Ammon's horn (tissue), 1 donor: ENCODE data around the gene CCNB1IP1.
"Not testable (repeated sequence)": the region's sequence is repeated elsewhere in the genome, so short reads cannot be mapped to it uniquely, and the experiment has no call there.

Experiments used
- DNase-seq: peaks from one replicate; pipeline ENCODE4 v3.0.0-alpha.2; 2016; ENCODE audit warnings: low spot score

The CCNB1IP1 gene, protein sequence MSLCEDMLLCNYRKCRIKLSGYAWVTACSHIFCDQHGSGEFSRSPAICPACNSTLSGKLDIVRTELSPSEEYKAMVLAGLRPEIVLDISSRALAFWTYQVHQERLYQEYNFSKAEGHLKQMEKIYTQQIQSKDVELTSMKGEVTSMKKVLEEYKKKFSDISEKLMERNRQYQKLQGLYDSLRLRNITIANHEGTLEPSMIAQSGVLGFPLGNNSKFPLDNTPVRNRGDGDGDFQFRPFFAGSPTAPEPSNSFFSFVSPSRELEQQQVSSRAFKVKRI

DNA sequence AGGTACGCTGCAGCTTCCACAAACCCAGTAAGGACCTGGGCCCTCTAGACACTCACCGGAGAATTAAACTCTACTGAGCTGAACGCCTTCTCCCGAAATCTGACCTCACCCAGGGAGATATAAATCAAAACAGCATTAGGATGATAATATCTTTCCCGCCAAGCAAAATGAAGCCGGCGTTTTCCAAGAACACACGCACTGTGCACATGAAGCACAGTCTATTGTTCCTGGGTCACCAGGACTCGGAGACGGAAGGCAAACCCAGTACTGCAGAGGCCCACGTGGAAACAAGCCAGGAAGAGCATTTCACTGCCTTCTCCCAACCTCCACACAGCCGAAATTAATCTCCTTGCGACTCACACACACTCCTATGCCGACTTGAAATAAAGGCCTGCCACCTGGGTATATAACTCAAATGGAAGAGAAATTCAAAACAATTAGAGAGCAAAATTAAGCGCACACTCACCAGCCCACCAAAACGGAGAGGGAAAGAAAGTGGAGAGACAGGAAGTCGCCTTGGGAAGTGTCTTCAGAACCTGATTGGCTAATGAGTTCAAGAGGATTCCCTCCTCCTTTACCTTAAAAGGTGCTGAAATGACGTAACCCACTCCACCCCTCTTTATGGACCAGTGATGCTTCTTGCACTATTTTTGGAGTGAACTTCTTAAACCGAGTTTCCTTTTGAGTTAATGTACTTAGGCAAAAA lies at the start of gene CCNB1IP1:
CCNB1IP1 (minus strand) TSS at position 492 of the 706 bp plus-strand sequence. CDS start 16,756 bp downstream, outside the sequence.
- peak; percentile 92 for DNase-seq

DNA sequence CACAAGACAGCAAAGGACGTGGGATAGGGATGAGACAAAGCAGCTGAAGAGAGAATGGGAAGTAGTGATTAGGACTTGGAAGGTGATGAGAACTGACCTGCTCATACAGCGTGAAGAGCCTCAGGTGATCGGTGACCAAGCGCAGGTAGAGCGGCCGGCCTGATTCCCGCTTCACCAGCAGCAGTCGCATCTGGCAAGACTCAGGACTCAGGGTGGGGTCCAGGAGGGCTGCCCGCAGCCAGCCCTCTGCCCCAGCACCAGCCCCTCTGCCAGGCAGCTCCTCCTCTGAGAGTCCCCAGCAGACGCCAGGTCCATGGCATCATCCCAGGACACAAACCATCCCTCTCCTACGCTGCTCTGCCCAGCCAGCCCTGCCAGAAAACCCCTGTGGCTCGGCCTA lies 49.4 kb upstream of the CCNB1IP1 start:
- no peak for DNase-seq

DNA sequence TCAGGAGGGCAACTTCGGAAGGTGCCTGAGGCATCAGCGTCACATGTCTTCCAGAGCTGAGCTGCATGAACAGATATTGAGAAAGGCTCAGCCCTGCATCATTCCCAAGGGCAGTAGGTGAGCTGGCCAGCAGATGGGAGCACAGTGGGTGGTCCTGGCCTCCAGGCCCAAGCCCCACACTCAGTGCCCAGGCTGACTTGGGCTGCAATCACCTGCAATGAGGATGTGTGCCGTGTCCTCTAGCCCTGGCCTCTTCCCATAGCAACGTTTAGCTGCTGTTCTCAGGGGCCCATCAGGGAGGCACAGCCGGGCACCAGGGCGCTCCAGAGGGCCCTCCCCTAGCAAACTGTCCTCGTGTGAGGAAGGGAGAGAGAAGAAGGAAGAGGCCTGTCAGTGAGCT lies 48.3 kb upstream of the CCNB1IP1 start:
- no peak for DNase-seq

DNA sequence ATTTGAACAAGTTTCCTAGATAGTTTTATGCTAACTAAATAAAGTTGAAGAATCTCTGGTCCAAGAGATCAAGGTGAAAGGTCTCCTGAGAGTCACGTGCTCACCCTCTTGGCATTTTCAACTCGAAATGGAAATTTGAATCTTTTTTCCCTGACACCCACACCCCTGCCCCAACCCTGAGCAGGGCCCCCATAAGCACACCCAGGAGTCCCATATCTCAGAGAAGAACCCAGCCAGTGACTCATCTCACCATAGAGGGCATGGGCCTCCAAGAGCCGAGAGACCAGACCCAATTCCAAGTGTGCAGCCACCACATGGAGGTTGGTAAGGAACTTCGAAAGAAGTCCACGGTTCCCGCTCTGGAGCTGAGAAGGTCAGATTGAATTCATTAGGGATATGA lies 47.6 kb upstream of the CCNB1IP1 start:
- DNase-seq: no peak

DNA sequence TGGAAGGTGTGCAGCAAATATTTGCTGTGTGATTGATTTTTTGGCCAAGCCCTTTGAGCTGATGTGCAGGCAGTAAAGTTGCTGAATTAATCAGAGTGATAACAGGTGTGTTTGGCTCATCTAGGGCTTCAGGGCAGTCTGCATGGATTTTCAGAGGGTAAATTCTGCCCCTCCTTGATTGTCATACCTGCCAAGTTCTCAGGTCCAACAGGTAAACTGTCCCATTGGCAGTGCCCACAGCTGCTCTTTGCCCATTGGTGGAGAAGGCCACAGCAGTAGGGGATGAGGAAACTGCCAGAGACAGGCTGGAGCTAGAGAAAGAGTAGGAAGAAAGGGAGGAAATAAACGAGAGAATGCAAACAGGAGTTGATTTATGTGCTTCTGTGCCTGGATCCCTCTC lies 46.7 kb upstream of the CCNB1IP1 start:
- no peak for DNase-seq

DNA sequence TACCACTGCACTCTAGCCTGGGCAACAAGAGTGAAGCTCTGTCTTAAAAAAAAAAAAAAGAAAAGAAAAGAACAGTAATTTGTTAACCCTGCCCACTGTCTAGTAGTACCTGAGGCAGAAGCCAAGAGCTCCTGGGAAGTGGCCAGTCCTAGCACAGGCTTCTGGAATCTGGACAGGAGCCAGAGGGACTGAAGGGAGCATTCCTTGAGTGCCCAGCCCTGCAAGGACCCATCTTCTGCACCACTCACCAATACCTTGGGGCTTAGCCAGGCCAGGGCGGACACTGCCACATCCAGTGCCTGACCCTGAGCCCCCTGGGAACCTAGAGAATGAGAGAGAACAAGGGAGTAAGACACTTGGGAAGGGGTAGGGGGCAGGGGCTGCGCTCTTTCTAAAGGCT lies 44.1 kb upstream of the CCNB1IP1 start:
- no peak for DNase-seq

DNA sequence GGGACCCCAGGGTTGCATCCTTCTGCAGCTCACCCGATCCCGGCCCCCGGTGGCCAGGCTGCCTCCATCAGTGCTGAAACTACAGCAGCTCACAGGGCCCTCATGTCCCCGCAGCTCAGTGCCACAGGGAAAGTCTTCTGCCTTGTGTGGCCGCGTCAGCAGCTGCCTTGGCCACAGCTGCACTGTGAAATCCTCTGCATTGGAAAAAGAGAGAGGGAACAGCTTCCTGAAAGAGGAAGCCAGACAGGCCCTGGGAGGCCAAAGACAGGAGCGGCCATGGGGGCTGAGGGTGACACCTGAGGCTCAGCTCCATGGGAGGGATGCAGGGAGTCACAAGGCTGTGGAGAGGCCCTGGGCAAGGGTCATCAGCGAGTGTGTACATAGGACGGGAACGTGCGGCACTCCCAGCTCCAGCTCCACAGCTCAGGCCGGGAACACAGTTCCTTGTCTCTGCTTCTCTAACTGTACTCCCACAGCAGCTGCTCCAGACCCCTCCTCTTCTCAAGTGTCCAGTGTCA lies 43.1 kb upstream of the CCNB1IP1 start:
- no peak for DNase-seq

DNA sequence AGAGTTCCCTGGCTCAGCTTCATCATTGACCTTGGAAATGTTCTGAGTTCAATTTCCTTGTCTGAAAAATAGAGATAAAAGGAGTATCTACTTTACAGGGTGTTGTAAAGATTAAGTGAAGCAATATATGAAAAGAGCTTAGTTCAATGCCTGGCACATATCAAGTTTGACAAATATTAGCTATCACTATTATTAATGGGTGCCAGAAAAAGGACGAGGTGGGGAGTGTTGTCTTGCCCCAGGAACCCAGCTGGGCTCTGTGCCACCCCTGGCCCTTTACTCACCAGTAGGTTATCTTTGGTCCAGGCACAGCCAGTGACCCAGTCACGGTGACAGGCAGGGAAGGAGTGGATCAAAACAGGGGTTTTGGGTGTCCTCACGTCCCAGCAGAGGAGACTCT lies 42.4 kb upstream of the CCNB1IP1 start:
- DNase-seq: no peak

DNA sequence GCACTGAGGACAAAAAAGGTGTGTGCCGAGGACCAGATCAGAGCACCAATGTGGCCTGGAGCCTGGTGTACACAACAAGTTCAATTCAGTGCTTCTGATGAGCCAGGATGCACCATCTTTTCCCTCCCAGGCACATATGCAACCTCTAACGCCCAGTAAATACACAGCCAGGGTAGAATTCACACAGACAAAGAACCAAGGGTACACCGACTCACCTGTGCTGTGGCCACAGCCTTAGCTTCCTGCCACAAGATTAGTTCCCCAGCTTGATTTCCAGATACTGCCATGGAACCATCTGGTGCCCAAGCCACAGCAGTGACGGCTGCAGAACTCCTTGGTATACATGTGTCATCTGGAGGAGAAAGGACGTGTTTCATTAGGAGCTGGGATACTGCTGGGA lies 39.7 kb upstream of the CCNB1IP1 start:
- DNase-seq: no peak

DNA sequence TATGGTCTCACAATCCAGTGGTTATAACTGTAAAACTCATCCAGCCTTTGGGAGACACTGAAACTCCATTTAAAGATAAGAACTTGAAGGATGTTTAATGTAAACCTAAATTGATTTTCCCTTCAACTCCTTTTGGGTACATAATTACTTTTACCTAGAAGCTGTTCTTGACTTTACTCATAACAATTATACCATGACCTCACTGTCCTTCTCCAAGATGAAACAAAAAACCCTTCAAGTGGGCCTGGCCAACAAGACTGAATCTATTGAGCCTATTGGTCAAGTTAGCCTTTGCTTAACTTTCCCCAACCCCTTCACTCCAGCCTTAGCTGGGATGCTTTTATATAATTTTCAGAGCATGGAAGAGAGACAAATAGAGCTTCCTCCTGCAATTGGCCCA lies 32.8 kb upstream of the CCNB1IP1 start:
- DNase-seq: no peak

DNA sequence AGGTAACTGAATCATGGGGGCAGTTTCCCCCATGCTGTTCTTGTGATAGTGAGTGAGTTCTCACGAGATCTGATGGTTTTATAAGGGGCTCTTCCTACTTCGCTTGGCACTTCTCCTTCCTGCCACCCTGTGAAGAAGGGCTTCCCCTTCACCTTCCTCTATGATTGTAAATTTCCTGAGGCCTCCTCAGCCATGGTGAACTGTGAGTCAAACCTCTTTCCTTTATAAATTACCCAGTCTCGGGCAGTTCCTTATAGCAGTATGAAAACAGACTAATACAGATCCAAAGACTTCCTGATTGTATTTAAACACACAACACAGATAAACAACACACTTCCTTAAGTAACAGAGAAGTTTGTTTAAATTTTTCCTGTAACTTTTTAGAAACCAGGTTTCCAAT lies 25.4 kb upstream of the CCNB1IP1 start:
- DNase-seq: not testable (repeated sequence)

DNA sequence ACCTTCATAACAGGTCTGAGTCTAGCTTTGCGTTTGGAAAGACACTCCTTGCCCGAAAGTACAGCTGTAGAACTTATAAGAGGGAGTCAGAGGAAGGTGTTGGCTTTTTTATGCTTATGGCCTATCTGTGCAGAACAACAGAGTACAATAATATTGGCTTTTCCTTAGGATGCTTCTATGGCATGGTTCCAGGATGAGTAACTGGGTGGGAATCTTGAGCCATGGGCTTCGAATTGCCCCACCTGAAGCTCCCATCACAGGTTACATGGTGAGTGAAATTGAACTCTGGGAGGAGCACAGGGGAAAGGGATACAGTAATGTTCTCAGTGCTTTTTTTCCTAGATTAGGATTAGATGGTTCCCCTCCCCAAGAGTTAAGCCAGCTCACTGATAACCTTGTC lies 23.3 kb upstream of the CCNB1IP1 start:
- no peak for DNase-seq

DNA sequence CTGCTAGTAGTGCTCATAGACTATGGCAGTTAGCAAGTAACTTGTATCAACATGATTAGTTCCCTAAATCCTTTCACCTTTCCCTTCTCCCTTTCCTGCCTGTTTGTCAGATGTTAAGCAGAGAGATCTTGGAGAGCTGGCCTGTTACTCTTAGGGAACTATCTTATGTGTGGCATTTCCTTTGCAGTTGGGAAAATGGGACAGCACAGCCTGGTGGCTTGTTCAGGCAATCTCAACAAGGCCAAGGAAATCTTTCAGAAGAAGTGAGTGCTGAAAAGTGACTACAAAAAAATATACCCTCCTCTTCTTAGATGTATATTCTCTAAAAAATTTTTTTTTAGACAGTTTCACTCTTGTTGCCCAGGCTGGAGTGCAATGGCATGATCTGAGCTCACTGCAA lies 17.8 kb upstream of the CCNB1IP1 start:
- DNase-seq: no peak

DNA sequence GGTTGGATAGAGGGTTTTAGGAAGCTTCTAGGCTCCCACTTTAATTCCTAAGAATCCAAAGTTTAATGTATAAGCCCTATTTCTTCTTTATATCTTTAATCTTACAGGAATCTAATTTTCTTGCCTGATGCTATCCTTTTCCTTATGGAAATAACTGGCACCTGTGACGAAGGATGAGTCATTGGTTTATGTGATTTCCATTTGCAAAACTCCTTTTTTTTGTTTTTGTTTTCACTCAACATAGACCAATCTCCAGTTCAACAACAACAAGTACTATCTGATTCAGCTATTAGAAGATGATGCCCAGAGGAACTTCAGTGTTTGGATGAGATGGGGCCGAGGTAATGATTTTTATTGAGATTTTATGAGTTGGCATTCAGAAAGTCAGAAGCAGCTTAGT lies 17.2 kb upstream of the CCNB1IP1 start:
- no peak for DNase-seq

DNA sequence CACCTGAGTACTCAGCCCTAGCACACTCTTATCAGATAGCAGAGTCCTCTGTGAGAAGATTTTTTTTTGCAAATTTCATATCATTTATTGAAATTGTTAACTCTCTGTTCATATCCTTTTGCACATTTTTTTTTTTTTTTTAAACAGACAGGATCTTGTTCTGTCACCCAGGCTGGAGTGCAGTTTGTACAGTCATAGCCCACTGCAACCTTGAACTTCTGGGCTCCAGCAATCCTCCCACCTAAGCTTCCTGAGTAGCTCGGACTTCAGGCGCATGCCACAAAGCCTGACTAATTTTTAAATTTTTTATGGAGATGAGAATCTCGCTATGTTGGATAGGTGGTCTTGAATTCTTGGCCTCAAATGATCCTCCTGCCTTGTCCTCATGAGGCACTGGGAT lies 14.7 kb upstream of the CCNB1IP1 start:
- no peak for DNase-seq

DNA sequence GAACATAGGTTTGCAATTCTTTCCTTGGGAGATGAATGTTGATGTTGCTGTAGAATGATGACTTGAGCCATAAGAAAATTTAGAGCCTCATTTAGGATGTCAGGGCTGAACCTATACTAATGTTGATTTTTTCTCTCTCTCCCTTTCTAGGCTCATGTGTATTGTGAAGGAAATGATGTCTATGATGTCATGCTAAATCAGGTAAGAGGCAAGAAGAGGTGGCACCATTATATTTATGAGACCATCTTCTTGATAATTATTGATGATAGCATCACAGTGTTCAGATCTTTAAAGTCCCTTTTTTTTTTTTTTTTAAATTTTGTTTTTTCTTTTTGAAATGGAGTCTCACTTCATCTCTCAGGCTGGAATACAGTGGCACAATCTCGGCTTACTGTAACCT lies 13.6 kb upstream of the CCNB1IP1 start:
- no peak for DNase-seq

DNA sequence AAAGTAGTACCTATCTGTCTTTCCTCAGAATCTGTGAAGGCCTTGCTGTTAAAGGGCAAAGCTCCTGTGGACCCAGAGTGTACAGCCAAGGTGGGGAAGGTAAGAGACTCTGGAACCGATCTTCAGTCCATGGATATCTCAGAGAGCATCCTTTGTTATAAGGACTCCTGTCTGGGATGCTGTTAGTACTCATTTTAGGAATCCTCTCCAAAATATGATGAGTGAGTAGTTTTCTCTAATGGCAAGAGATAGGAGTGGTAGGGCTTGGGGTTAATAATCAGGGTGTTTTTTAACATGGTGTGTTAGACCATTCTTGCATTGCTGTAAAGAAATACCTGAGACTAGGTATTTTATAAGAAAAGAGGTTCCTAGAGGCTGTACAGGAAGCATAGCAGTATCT lies 12.3 kb upstream of the CCNB1IP1 start:
- no peak for DNase-seq

DNA sequence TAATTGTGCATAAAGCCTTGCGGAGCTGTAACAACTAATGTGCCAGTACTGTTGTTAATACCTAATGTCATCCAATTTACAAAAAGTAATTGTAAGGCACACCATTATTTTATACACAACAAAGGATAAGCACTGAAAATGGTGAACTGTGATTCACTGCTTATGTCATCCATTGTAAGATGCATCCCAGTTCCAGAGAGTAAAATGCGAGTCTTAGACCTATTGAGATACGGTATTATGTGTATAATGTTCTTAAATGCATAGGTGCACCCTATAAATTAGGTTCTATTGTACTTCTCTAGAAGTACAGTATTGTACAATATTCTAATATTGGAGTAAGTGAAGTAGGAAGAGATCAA lies 10.8 kb upstream of the CCNB1IP1 start:
- peak; percentile 4 for DNase-seq

DNA sequence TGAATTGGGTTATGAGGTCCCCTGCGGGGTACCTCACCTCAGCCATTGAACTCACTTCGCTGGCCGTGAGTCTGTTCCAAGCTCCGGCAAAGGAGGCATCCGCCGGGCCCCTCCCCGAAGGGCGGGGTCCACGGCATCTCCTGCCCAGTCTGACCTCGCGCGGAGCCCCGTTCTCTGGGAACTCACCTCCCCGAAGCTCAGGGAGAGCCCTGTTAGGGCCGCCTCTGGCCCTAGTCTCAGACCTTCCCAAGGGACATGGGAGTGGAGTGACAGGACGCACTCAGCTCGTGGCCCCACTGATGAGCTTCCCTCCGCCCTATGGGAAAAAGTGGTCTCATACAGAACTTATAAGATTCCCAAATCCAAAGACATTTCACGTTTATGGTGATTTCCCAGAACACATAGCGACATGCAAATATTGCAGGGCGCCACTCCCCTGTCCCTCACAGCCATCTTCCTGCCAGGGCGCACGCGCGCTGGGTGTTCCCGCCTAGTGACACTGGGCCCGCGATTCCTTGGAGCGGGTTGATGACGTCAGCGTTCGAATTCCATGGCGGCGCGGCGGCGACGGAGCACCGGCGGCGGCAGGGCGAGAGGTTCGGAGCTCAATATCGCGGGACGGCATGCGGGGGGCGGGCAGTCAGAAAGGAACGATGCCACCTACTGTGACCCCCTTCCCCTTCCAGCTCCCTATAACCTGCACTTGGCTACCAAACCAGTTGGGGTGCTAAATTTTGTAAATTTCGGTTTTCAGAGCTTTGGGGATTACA lies 10.2 kb upstream of the CCNB1IP1 start, which contains the start of gene PARP2:
PARP2 (plus strand) TSS at position 544 of the 770 bp plus-strand sequence; CDS start at position 551, 7 bp downstream.
- peak; percentile 100 for DNase-seq

DNA sequence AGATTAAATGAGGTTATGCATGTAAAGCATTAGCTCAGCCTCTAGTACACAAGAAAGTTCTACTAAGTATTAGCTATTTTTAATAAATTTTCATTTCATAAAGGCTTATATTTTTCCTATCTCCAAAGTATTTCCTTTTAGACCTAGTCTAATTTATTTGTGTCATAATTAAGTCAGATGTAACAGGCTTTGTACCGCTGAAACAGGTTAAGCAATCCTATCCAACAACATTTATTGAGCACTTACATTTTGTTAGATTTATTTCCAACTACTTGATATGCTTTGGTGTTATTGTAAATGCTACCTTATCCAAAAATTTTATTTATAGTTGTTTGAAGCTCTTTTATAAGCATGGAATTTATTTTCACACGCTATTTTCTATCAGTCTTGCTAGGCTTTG lies 8.6 kb upstream of the CCNB1IP1 start:
- no peak for DNase-seq

DNA sequence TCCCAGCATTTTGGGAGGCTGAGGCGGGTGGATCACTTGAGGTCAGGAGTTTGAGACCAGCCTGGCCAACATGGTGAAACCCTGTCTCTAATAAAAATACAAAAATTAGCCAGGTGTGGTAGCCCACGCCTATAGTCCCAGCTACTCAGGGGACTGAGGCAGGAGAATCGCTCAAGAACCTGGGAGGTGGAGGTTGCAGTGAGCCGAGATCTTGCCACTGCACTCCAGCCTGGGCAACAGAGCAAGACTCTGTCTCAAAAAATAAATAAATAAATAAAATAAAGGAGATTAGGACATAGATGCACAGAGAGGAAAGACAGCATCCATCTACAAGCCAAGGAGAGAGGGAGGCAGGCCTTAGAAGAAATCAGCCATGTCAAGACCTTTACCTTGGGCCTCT lies 8.0 kb upstream of the CCNB1IP1 start:
- DNase-seq: not testable (repeated sequence)

DNA sequence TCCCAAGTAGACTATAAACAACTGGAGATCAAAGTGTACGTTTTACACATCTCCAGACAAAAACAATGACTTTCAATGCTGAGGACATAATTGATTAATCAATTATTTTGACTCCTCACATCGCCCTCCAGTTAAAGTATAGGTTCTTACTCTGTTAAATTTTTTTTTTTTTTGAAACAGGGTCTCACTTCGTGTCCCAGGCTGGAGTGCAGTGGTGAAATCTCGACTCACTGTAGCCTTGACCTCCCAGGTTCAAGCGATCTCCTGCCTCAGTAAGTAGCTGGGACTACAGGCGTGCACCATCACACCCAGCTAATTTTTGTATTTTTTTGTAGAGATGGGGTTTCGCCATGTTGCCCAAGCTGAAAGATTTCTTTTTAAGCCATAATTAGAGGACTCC lies 938 bp upstream of the CCNB1IP1 start:
- no peak for DNase-seq

DNA sequence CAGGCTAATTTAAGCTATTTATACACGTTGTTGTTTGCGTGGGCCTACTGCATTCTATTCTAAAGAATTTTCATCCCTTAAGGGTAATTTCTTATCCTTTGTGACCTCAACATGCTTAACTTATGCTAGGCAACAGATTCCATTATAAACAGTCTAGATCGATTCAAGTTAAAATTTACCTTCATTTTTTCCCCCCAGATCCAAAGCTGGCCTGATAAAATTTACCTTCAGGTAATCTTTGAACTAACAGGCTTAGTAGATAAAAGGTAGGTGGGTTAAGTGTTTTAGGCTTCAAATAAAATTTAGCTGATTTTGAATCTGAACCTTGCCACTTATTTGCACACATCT lies 389 bp upstream of the CCNB1IP1 start:
- no peak for DNase-seq
